ENCODE measurements around the gene TRIM72.
"Not testable (repeated sequence)": the region's sequence is repeated elsewhere in the genome, so short reads cannot be mapped to it uniquely, and the experiment has no call there.

TRIM72 gene

DNA sequence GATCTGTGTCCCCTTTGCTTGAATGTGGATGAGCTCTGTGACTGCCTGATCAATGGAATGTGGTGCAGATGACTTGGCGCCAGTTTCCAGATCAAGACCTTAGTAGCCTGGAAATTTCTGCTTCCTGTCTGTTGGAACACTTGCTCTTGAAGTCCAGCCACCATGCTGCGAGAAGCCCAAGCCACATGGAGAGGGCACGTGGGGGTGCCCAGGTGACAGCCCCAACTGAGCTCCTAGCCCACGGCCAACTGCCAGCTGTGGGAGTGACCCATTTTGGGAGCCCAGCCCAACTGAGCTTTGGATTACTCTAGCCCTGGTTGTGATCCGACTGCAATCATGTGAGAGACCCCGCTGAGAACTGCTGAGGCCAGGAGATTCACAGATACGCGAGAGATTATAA is 42.5 kb downstream of the TRIM72 start:
- no peak for DNase-seq (ENCODE audit: low read depth, low spot score)

DNA sequence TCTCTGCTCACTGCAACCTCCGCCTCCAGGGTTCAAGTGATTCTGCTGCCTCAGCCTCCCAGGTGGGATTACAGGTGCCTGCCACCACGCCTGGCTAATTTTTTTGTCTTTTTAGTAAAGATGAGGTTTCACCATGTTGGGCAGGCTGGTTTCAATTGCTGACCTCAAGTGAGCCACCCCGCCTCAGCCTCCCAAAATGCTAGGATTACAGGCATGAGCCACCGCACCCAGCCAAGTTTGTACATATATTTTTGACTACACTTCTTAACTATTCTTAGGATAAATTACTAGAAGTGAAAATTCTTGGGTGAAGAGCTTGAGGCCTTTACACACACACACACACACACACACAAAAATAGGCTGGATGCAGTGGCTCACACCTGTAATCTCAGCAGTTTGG is 44.4 kb downstream of the TRIM72 start:
- DNase-seq (ENCODE audit: low read depth, low spot score): no peak

DNA sequence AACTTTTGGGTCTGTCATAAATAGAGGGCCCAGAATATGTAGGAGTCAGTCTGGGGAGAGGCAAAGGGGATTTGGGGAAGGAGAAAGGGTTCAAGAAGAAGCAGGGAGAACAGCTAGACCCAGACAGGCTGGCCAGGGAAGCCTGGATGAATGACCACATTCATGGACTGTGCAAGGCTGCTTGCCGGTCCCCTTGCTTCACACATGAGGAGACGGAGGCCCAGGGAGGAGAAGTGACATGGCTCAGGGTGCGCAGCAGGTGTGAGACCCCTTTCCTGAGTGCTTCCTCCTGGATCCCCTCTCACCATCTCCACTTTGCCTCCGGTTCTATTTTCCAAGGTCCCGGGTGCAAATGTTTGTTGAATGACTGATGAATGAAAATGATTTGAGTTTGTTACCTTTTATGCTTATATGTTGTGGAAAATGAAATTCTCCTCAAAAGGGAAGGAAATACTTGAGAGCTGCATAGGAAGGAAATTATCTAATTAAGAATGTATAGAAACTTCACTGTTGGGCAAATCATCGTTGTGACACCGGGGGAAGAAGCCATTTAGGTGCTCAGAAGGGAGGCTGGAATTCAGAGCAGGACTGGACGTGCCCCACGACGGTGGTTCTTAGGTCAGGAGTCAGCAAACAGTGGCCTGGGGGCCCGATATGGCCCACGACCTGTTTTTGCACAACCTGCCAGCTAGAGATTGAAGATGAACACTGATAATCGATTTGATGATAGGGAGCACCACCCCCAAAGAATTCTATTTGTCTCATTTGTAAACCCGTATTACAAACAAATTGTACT is 46.4 kb downstream of the TRIM72 start:
- DNase-seq (ENCODE audit: low read depth, low spot score): no peak

- no peak for DNase-seq (ENCODE audit: low read depth, low spot score)
Observed at GRCh38 chr16:31262084-31262483, 48.2 kb downstream of the TRIM72 start.

GRCh38 chr16:31265329-31266245 is 51.7 kb downstream of the TRIM72 start:
- DNase-seq (ENCODE audit: low read depth, low spot score): peak; percentile 32

DNA sequence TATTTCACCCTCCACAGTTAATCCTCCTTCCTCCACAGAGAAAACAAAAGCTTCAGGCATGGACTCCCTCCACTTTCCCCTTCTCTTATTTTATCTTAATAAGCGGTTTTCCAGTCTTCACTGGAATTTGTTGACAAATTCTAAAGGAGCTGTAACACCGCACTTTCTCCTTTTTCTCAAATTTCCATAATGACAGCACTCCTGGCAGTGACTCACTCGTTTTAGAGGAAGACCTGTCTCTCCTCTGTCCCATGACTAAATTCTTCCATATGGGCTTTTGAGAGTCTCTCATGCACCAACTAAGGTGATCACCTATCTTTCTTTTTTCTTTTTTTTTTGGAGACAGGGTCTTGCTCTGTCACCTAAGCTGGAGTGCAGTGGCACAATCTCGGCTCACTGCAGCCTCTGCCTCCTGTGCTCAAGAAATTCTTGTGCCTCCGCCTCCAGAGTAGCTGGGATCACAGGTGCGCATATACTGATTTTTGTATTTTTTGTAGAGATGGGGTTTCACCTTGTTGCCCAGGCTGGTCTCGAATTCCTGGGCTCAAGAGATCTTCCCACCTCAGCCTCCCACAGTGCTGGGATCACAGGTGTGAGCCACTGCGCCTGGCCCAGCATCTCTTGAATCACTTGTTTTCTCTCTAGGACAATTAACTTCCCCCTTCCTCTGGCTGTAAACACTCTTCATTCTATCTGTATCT is 53.6 kb downstream of the TRIM72 start:
- no peak for DNase-seq (ENCODE audit: low read depth, low spot score)

- no peak for DNase-seq (ENCODE audit: low read depth, low spot score)
Observed at GRCh38 chr16:31268033-31268365, 54.1 kb downstream of the TRIM72 start.

- DNase-seq (ENCODE audit: low read depth, low spot score): no peak
Observed at GRCh38 chr16:31268891-31269290, 55.0 kb downstream of the TRIM72 start.

DNA sequence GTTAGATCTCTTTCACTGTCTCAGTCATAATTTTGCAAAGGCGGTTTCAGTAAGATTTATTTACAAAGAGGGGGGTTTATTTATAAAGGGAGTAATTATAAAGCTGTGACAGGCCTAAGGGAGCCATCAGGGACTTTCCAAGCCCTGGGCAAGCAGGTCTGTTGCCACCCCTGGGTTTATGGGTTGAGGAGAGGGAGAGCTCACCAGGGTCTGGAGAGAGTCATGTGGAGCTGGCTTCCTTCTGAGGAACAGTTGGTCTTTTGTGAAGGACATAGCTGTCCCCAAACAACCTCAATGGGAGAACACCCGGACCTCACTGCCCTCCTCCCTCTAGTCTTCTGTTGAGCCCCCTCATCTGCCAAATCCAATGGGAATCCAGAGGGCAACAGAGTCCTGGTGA is 55.6 kb downstream of the TRIM72 start:
- DNase-seq (ENCODE audit: low read depth, low spot score): no peak

DNA sequence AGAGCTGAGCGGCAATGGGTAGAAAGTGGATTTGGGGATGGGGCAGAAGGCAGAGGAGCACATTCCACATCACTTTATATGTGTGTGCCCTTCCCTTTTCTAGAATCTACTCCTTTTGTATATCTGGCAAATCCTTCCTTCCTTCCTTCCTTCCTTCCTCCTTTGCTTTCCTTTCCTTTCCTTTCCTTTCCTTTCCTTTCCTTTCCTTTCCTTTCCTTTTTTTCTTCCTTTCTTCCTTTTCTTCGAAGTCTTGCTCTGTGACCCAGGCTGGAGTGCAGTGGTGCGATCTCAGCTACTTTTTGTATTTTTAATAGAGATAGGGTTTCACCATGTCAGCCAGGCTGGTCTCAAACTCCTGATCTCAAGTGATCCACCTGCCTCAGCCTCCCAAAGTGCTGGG is 56.1 kb downstream of the TRIM72 start:
- not testable (repeated sequence) for DNase-seq (ENCODE audit: low read depth, low spot score)

DNA sequence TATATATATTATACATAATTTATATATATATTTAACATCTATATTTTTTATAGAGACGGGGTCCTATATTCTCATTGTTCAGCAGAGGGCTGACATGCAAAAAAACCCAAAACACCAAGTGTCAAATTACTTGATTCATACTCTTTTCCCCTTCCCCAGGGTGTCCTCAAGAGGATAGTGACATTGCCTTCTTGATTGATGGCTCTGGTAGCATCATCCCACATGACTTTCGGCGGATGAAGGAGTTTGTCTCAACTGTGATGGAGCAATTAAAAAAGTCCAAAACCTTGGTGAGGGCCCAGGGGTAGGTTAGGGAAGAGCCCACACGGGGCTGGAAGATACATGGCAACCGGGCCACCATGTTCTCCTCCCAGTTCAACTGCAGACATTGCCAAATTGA is 56.9 kb downstream of the TRIM72 start:
- DNase-seq (ENCODE audit: low read depth, low spot score): no peak

DNA sequence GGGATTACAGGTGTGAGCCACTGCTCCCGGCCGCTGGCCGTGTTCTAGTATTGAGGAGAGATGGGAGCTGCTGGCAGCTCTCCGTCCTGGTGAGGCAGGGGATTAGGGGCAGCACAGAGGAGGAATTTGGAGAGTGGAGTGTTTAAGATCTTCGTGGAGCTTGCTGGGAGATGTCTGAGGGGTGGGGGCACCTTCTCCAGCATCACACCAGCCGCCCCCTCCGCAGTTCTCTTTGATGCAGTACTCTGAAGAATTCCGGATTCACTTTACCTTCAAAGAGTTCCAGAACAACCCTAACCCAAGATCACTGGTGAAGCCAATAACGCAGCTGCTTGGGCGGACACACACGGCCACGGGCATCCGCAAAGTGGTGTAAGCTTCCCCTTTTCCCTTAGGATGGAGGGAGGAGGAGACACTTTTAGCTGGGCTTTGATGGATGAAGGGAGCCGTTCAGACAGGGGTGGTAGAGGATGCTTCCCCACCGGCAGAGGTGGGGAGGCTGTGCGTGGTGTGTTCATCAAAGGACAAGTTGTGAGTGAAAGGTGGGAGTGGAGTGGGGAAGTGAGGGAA is 57.8 kb downstream of the TRIM72 start:
- DNase-seq (ENCODE audit: low read depth, low spot score): no peak

DNA sequence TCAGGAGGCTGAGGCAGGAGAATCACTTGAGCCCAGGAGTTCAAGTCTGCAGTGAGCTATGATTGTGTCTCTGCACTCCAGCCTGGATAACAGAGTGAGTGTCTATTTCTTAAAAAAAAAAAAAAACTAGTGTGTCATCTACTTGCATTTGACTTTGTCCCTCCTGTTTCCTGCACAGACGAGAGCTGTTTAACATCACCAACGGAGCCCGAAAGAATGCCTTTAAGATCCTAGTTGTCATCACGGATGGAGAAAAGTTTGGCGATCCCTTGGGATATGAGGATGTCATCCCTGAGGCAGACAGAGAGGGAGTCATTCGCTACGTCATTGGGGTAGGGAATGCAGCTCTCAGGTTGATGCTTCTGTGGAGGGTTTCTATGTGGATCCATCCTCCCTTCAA is 59.3 kb downstream of the TRIM72 start:
- DNase-seq (ENCODE audit: low read depth, low spot score): no peak

GRCh38 chr16:31273676-31274075 is 59.8 kb downstream of the TRIM72 start:
- no peak for DNase-seq (ENCODE audit: low read depth, low spot score)

GRCh38 chr16:31274831-31275816 is 61.2 kb downstream of the TRIM72 start:
- DNase-seq (ENCODE audit: low read depth, low spot score): no peak

- no peak for DNase-seq (ENCODE audit: low read depth, low spot score)
Observed at GRCh38 chr16:31276600-31276999, 62.7 kb downstream of the TRIM72 start.

- DNase-seq (ENCODE audit: low read depth, low spot score): no peak
Observed at GRCh38 chr16:31277659-31278260, 63.8 kb downstream of the TRIM72 start.

GRCh38 chr16:31278853-31279252 is 64.9 kb downstream of the TRIM72 start:
- not testable (repeated sequence) for DNase-seq (ENCODE audit: low read depth, low spot score)
